ENCODE measurements around the gene PSMD1.
"Not testable (repeated sequence)": the region's sequence is repeated elsewhere in the genome, so short reads cannot be mapped to it uniquely, and the experiment has no call there.

PSMD1 gene

GRCh38 chr2:231058761-231059550 is 2.3 kb downstream of the PSMD1 start:
- DNase-seq = no peak

GRCh38 chr2:231059756-231060155 is 3.1 kb downstream of the PSMD1 start:
- no peak for DNase-seq

GRCh38 chr2:231062776-231063175 is 6.1 kb downstream of the PSMD1 start:
- DNase-seq = no peak

- DNase-seq = no peak
Measured at GRCh38 chr2:231063347-231063746, 6.7 kb downstream of the PSMD1 start.

- DNase-seq = no peak
Measured at GRCh38 chr2:231065966-231066365, 9.3 kb downstream of the PSMD1 start.

- not testable (repeated sequence) for DNase-seq
Measured at GRCh38 chr2:231067531-231067930, 10.9 kb downstream of the PSMD1 start.

- DNase-seq = no peak
Measured at GRCh38 chr2:231068525-231069222, 12.0 kb downstream of the PSMD1 start.

GRCh38 chr2:231069379-231070054 is 12.8 kb downstream of the PSMD1 start:
- no peak for DNase-seq

- no peak for DNase-seq
Measured at GRCh38 chr2:231084565-231084964, 27.9 kb downstream of the PSMD1 start.

GRCh38 chr2:231088754-231089153 is 32.1 kb downstream of the PSMD1 start:
- DNase-seq = no peak

- DNase-seq = no peak
Measured at GRCh38 chr2:231093933-231094332, 37.3 kb downstream of the PSMD1 start.

GRCh38 chr2:231094736-231095346 is 38.2 kb downstream of the PSMD1 start:
- DNase-seq = no peak

GRCh38 chr2:231099918-231100317 is 43.3 kb downstream of the PSMD1 start:
- no peak for DNase-seq

GRCh38 chr2:231100321-231100720 is 43.7 kb downstream of the PSMD1 start:
- DNase-seq = not testable (repeated sequence)

GRCh38 chr2:231100990-231101389 is 44.3 kb downstream of the PSMD1 start:
- DNase-seq = no peak

- DNase-seq = no peak
Measured at GRCh38 chr2:231102772-231103171, 46.1 kb downstream of the PSMD1 start.

- peak; percentile 33 to 49 for DNase-seq
Measured at GRCh38 chr2:231104115-231104713, 47.5 kb downstream of the PSMD1 start.

GRCh38 chr2:231110551-231110950 is 53.9 kb downstream of the PSMD1 start:
- no peak for DNase-seq

- DNase-seq = no peak
Measured at GRCh38 chr2:231111987-231112386, 55.3 kb downstream of the PSMD1 start.

- no peak for DNase-seq
Measured at GRCh38 chr2:231113489-231113888, 56.8 kb downstream of the PSMD1 start.

- DNase-seq = no peak
Measured at GRCh38 chr2:231115651-231116050, 59.0 kb downstream of the PSMD1 start.

- DNase-seq = no peak
Measured at GRCh38 chr2:231117148-231117547, 60.5 kb downstream of the PSMD1 start.

Data from stimulated activated CD4-positive, alpha-beta T cell treated with anti-CD3 and anti-CD28 coated beads, Interleukin-4, amount 100 ng/mL, for 4 hours (primary cell).